Gastrocnemius medialis (tissue), 4 donors: ENCODE results near the gene ATP10B.

Experiments used
- CTCF ChIP-seq, 5 experiments: fragments of 450-650 bp in 3 of 5; fragments of 200-600 bp in 2 of 5; sonication (generic) in 2 of 5; IDR thresholded peaks in 4 of 5; conservative IDR thresholded peaks in 1 of 5; 1 replicate in 4 of 5; 2 replicates in 1 of 5; pipeline ENCODE4 v1.5.1; 2016 to 2019; ENCODE audit warnings: antibody characterized with exemption in 5 of 5, mild to moderate bottlenecking in 3 of 5, moderate library complexity in 3 of 5
- POLR2A ChIP-seq, 2 donors: fragments of 450-650 bp; IDR thresholded peaks; one replicate each; pipeline ENCODE4 v1.6.1; 2017; ENCODE audit warnings: antibody characterized with exemption in 2 of 2, mild to moderate bottlenecking in 2 of 2, moderate library complexity in 2 of 2

GRCh38 chr5:160629003-160629402 is 223.0 kb downstream of the ATP10B start:
- TF ChIP-seq CTCF (IDR thresholded peaks at IDR 0.05 in 4 of 5, conservative IDR thresholded peaks at IDR 0.05 in 1 of 5) (no peak), POLR2A (IDR thresholded peaks at IDR 0.05) (no peak)
